ENCODE results near the gene OXCT2. TPM values are rescaled to one million over a fixed set of nuclear protein-coding genes. Genes with fewer than 3 reads are reported as not detected.
"Not testable (repeated sequence)": the region's sequence is repeated elsewhere in the genome, so short reads cannot be mapped to it uniquely, and the experiment has no call there.

OXCT2 gene
- polyA plus RNA-seq, 1 donor (not counting 4 experiments of a cell fraction or from before 2014, with no cell fraction given): not detected

GRCh38 chr1:39779137-39779536, 8.0 kb upstream of the OXCT2 start:
- TF ChIP-seq CTCF (optimal IDR thresholded peaks at IDR 0.05 in 1 of 3, IDR thresholded peaks at IDR 0.05 in 1 of 3, conservative IDR thresholded peaks at IDR 0.05 in 1 of 3; ENCODE audit: extremely low read depth in 1 of 3, insufficient read depth in 2 of 3, low read length in 3 of 3): no peak
- TF ChIP-seq EZH2 (IDR thresholded peaks at IDR 0.05; ENCODE audit: low read length): no peak
- dilution Hi-C loops (cut with MboI; ENCODE audit: extremely low pct_ligation_motif_present, low sequenced_read_pairs): no loop called here
- no peaks in the 10 kb centered on the region for H3K4me1 ChIP-seq (ENCODE audit: control insufficient read depth, extremely low read depth, insufficient read depth, low read length)
- H3K79me2 ChIP-seq (ENCODE audit: control insufficient read depth, insufficient read depth, low read length): no peaks in the 10 kb centered on the region
- no peaks in the 10 kb centered on the region for H4K20me1 ChIP-seq (ENCODE audit: control insufficient read depth, extremely low read depth, insufficient read depth, low read length)
- H3K27me3 ChIP-seq (ENCODE audit: control insufficient read depth, extremely low read depth, insufficient read depth, low read length): no peaks in the 10 kb centered on the region
- H3K27ac ChIP-seq (ENCODE audit: control insufficient read depth, insufficient read depth, low read length): no peak overlapping the region
- FAIRE-seq (no peak), DNase-seq (ENCODE audit: low read depth, low spot score) (no peak)
- H3K9me1 ChIP-seq (ENCODE audit: control insufficient read depth, extremely low read depth, insufficient read depth, low read length): no peaks in the 10 kb centered on the region
- H3K4me3 ChIP-seq (ENCODE audit: control insufficient read depth in 2 of 3, extremely low read depth in 1 of 3, insufficient read depth in 2 of 3, low read depth in 1 of 3, low read length in 3 of 3): no peak overlapping the region
- H3K9ac ChIP-seq (ENCODE audit: control insufficient read depth, extremely low read depth, insufficient read depth, low read length): no peak overlapping the region
- no peaks in the 10 kb centered on the region for H3K9me3 ChIP-seq (ENCODE audit: control insufficient read depth, low read depth, low read length)
- H2AFZ ChIP-seq (ENCODE audit: control insufficient read depth, low read length): no peak overlapping the region
- H3K4me2 ChIP-seq (ENCODE audit: control insufficient read depth, extremely low read depth, insufficient read depth, low read depth, low read length): no peak overlapping the region
- H3K36me3 ChIP-seq (ENCODE audit: control insufficient read depth in 2 of 2, extremely low read depth in 1 of 2, insufficient read depth in 2 of 2, low read length in 2 of 2): no peaks in the 10 kb centered on the region

GRCh38 chr1:39778463-39779099, 7.4 kb upstream of the OXCT2 start:
- H3K4me2 ChIP-seq (ENCODE audit: control insufficient read depth, extremely low read depth, insufficient read depth, low read depth, low read length); H3K4me1 ChIP-seq (ENCODE audit: control insufficient read depth, extremely low read depth, insufficient read depth, low read length); H3K4me3 ChIP-seq (ENCODE audit: control insufficient read depth in 2 of 3, extremely low read depth in 1 of 3, insufficient read depth in 2 of 3, low read depth in 1 of 3, low read length in 3 of 3); H3K27ac ChIP-seq (ENCODE audit: control insufficient read depth, insufficient read depth, low read length); H3K9ac ChIP-seq (ENCODE audit: control insufficient read depth, extremely low read depth, insufficient read depth, low read length); H3K36me3 ChIP-seq (ENCODE audit: control insufficient read depth in 2 of 2, extremely low read depth in 1 of 2, insufficient read depth in 2 of 2, low read length in 2 of 2); FAIRE-seq; H3K79me2 ChIP-seq (ENCODE audit: control insufficient read depth, insufficient read depth, low read length); H3K9me3 ChIP-seq (ENCODE audit: control insufficient read depth, low read depth, low read length); dilution Hi-C loops (cut with MboI; ENCODE audit: extremely low pct_ligation_motif_present, low sequenced_read_pairs); H3K27me3 ChIP-seq (ENCODE audit: control insufficient read depth, extremely low read depth, insufficient read depth, low read length); H4K20me1 ChIP-seq (ENCODE audit: control insufficient read depth, extremely low read depth, insufficient read depth, low read length); H3K9me1 ChIP-seq (ENCODE audit: control insufficient read depth, extremely low read depth, insufficient read depth, low read length); H2AFZ ChIP-seq (ENCODE audit: control insufficient read depth, low read length); DNase-seq (ENCODE audit: low read depth, low spot score): not testable (repeated sequence)

- DNase-seq (ENCODE audit: low read depth, low spot score); H3K79me2 ChIP-seq (ENCODE audit: control insufficient read depth, insufficient read depth, low read length); H3K27me3 ChIP-seq (ENCODE audit: control insufficient read depth, extremely low read depth, insufficient read depth, low read length); H4K20me1 ChIP-seq (ENCODE audit: control insufficient read depth, extremely low read depth, insufficient read depth, low read length); H3K36me3 ChIP-seq (ENCODE audit: control insufficient read depth in 2 of 2, extremely low read depth in 1 of 2, insufficient read depth in 2 of 2, low read length in 2 of 2); H3K4me3 ChIP-seq (ENCODE audit: control insufficient read depth in 2 of 3, extremely low read depth in 1 of 3, insufficient read depth in 2 of 3, low read depth in 1 of 3, low read length in 3 of 3); FAIRE-seq; H3K9me3 ChIP-seq (ENCODE audit: control insufficient read depth, low read depth, low read length); H3K9me1 ChIP-seq (ENCODE audit: control insufficient read depth, extremely low read depth, insufficient read depth, low read length); H3K4me1 ChIP-seq (ENCODE audit: control insufficient read depth, extremely low read depth, insufficient read depth, low read length); dilution Hi-C loops (cut with MboI; ENCODE audit: extremely low pct_ligation_motif_present, low sequenced_read_pairs); H3K4me2 ChIP-seq (ENCODE audit: control insufficient read depth, extremely low read depth, insufficient read depth, low read depth, low read length); H3K9ac ChIP-seq (ENCODE audit: control insufficient read depth, extremely low read depth, insufficient read depth, low read length); H2AFZ ChIP-seq (ENCODE audit: control insufficient read depth, low read length); H3K27ac ChIP-seq (ENCODE audit: control insufficient read depth, insufficient read depth, low read length): not testable (repeated sequence)
Observed at GRCh38 chr1:39777896-39778295, 6.7 kb upstream of the OXCT2 start.

All from keratinocyte (primary cell).